ENCODE measurements around the gene FSHR.

FSHR gene

DNA sequence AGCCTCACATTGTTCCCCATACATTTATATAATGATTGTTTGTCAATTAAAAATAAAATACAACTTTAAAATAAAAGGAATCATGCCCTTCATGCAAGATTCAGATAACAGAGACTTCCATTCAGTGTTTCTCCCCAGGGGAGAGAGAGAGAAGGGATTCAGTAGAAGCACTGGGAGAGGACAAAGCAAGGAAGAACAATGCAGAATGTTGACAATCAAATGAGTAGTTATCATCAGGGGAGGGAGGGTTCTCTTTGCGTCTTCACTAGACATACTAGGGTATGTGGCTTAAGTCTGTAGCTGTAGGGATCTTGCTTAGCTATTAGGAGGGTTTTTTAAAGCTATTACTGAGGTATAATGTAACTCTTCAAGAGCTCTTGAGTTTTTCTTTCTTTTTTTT lies 30.7 kb downstream of the FSHR start:
- TF ChIP-seq, protein P1, sequence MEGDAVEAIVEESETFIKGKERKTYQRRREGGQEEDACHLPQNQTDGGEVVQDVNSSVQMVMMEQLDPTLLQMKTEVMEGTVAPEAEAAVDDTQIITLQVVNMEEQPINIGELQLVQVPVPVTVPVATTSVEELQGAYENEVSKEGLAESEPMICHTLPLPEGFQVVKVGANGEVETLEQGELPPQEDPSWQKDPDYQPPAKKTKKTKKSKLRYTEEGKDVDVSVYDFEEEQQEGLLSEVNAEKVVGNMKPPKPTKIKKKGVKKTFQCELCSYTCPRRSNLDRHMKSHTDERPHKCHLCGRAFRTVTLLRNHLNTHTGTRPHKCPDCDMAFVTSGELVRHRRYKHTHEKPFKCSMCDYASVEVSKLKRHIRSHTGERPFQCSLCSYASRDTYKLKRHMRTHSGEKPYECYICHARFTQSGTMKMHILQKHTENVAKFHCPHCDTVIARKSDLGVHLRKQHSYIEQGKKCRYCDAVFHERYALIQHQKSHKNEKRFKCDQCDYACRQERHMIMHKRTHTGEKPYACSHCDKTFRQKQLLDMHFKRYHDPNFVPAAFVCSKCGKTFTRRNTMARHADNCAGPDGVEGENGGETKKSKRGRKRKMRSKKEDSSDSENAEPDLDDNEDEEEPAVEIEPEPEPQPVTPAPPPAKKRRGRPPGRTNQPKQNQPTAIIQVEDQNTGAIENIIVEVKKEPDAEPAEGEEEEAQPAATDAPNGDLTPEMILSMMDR (IDR thresholded peaks at IDR 0.05), result no peak
- Histone ChIP-seq H3K4me3 (ENCODE audit: low read depth, low read length) (no peak overlapping the region), H3K4me2 (ENCODE audit: low read length) (no peak overlapping the region)

DNA sequence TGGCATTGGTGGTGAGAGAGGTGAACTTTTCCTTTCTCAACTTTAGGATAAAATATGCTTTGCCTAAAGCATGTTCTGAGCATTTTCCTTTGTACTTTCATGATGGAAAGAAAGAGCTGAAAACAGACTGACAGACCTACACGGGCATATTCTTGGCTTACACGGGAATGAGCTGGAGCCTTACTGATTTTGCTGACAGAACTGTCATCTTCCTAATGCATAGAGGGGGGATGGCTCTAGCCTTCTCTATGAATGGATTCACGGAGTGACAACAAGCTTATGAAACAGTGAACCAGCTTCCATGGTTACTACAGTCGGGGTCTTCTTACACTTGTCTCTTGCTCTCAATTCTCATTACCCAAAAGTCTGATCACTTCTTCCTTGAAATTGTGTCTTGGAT lies 32.2 kb downstream of the FSHR start:
- Histone ChIP-seq H3K4me2 (ENCODE audit: low read length) (no peak overlapping the region), H3K79me2 (no peaks in the 10 kb centered on the region)

More for the DNA sequence above, 30.7 kb downstream of the FSHR start:
- H2AFZ ChIP-seq, result no peak overlapping the region
- H3K9me3 ChIP-seq (ENCODE audit: control insufficient read depth, low read length), result no peaks in the 10 kb centered on the region
- no peaks in the 10 kb centered on the region for H3K36me3 ChIP-seq (ENCODE audit: control insufficient read depth, insufficient read depth, low read length)
- H3K27ac ChIP-seq, result no peak overlapping the region
- H3K4me1 ChIP-seq, result no peaks in the 10 kb centered on the region
- no peak overlapping the region for H3K9ac ChIP-seq
- no peaks in the 10 kb centered on the region for H3K27me3 ChIP-seq (ENCODE audit: control insufficient read depth, insufficient read depth, low read length)
- H3K79me2 ChIP-seq, result no peaks in the 10 kb centered on the region

DNA sequence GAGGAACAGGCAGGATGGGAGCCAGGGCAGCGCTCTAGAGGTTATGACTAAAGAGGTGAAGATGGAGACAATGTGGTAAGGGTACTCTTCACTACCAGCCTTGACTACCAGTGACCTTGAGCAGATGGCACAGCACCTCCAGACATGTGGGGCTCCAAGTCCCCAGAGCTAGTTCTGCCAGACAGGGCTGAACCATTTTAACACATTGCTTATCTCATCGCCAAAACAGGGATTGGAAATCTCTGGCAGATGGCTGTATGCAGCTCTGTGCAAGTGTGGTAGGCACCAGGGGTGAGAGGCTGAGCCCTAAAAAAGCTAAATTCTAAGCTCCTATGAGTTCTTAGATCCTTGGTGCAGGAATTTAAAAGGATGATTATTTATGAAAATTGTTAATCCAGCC lies 41.3 kb downstream of the FSHR start:
- TF ChIP-seq, protein P1 (IDR thresholded peaks at IDR 0.05), result no peak
- Histone ChIP-seq H3K36me3 (ENCODE audit: control insufficient read depth, insufficient read depth, low read length) (no peaks in the 10 kb centered on the region), H3K4me2 (ENCODE audit: low read length) (no peak overlapping the region), H3K4me3 (ENCODE audit: low read depth, low read length) (no peak overlapping the region), H3K4me1 (peaks cover 4% of the 10 kb centered on the region), H2AFZ (no peak overlapping the region), H3K27ac (no peak overlapping the region), H3K9me3 (ENCODE audit: control insufficient read depth, low read length) (no peaks in the 10 kb centered on the region), H3K9ac (no peak overlapping the region), H3K79me2 (no peaks in the 10 kb centered on the region), H3K27me3 (ENCODE audit: control insufficient read depth, insufficient read depth, low read length) (no peaks in the 10 kb centered on the region)

More for the DNA sequence above, 32.2 kb downstream of the FSHR start:
- H3K4me3 ChIP-seq (ENCODE audit: low read depth, low read length), result no peak overlapping the region
- no peak overlapping the region for H3K27ac ChIP-seq
- no peak overlapping the region for H3K9ac ChIP-seq
- no peaks in the 10 kb centered on the region for H3K4me1 ChIP-seq
- TF ChIP-seq, protein P1 (IDR thresholded peaks at IDR 0.05), result no peak
- H2AFZ ChIP-seq, result no peak overlapping the region
- H3K27me3 ChIP-seq (ENCODE audit: control insufficient read depth, insufficient read depth, low read length), result no peaks in the 10 kb centered on the region
- no peaks in the 10 kb centered on the region for H3K9me3 ChIP-seq (ENCODE audit: control insufficient read depth, low read length)
- H3K36me3 ChIP-seq (ENCODE audit: control insufficient read depth, insufficient read depth, low read length), result no peaks in the 10 kb centered on the region

DNA sequence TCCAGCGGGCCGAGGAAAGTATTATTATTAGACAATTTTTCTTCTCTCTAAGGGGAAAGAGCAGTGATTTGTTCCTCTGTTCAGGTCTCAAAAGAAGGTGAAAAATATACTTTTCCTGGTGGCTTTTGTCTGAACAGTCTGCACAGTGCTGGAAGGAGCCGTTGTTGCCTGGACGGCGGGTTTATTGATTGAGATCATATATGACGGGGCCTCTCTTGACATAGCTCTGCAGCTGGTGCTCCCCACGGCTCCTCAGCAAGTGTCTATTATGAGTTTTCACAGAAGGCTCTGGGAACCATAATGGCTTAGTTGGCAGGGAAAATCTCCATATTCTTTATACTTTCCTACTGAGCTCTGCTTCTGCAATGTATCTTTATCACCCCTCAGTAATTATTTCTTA lies 42.9 kb downstream of the FSHR start:
- no peak overlapping the region for H2AFZ ChIP-seq

DNA sequence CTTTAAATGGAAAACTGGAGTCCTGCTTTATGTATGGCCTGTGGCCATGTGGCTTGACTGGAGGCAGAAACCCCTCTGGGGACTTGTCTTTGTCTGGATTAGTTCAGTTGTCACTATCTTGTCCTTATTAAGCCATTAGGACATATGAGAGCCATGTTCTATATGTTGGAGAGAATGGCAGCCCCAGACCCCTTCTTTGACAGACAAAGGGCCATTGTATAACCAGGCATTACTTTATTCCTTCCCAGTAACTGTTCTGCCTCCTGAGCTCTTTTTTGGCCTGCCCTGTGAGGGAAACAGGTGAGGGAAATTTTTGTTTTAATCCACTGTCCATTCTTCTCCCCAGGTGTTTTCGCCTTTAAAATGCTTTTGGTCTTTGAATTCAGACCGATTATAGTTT lies 43.3 kb downstream of the FSHR start:
- Histone ChIP-seq H3K4me1 (peaks cover 4% of the 10 kb centered on the region), H3K9me3 (ENCODE audit: control insufficient read depth, low read length) (no peaks in the 10 kb centered on the region), H3K4me2 (ENCODE audit: low read length) (no peak overlapping the region), H3K27ac (no peak overlapping the region), H3K79me2 (no peaks in the 10 kb centered on the region), H2AFZ (no peak overlapping the region), H3K4me3 (ENCODE audit: low read depth, low read length) (no peak overlapping the region), H3K36me3 (ENCODE audit: control insufficient read depth, insufficient read depth, low read length) (no peaks in the 10 kb centered on the region), H3K27me3 (ENCODE audit: control insufficient read depth, insufficient read depth, low read length) (no peaks in the 10 kb centered on the region), H3K9ac (no peak overlapping the region)
- TF ChIP-seq, protein P1 (IDR thresholded peaks at IDR 0.05), result no peak

More for the DNA sequence above, 42.9 kb downstream of the FSHR start:
- Histone ChIP-seq H3K9ac (no peak overlapping the region), H3K79me2 (no peaks in the 10 kb centered on the region), H3K4me2 (ENCODE audit: low read length) (no peak overlapping the region), H3K4me1 (peaks cover 4% of the 10 kb centered on the region), H3K27me3 (ENCODE audit: control insufficient read depth, insufficient read depth, low read length) (no peaks in the 10 kb centered on the region), H3K36me3 (ENCODE audit: control insufficient read depth, insufficient read depth, low read length) (no peaks in the 10 kb centered on the region), H3K27ac (no peak overlapping the region), H3K9me3 (ENCODE audit: control insufficient read depth, low read length) (no peaks in the 10 kb centered on the region), H3K4me3 (ENCODE audit: low read depth, low read length) (no peak overlapping the region)
- TF ChIP-seq, protein P1 (IDR thresholded peaks at IDR 0.05), result no peak
